GM12878 (cell line): ENCODE results near the gene GZMA. TPM values are rescaled to one million over a fixed set of nuclear protein-coding genes. Genes with fewer than 3 reads are reported as not detected.

Source experiments
- BHLHE40 ChIP-seq, 2 experiments: fragments of 450-650 bp in 1 of 2; IDR thresholded peaks; 2 replicates each; pipeline ENCODE4 v1.6.1; 2011 to 2017; ENCODE audit warnings: low read depth in 2 of 2, borderline replicate concordance in 1 of 2, improper control_type of control experiment in 1 of 2, low read length in 1 of 2, mild to moderate bottlenecking in 1 of 2
- CBX3 ChIP-seq: fragments of 200-600 bp; sonication (generic); IDR thresholded peaks from 2 replicates; pipeline ENCODE4 v1.6.1; 2016; ENCODE audit warnings: low read depth, borderline replicate concordance
- PML ChIP-seq: IDR thresholded peaks from 2 replicates; pipeline ENCODE4 v1.6.1; 2012; ENCODE audit warnings: low read length, inconsistent platforms
- SMAD1 ChIP-seq: fragments of 450-650 bp; IDR thresholded peaks from 2 replicates; pipeline ENCODE4 v1.6.1; 2018; ENCODE audit warnings: mild to moderate bottlenecking, low read depth; ENCODE audit not compliant: partially characterized antibody
- SMARCA5 ChIP-seq: fragments of 450-650 bp; IDR thresholded peaks from 2 replicates; pipeline ENCODE4 v1.6.1; 2017; ENCODE audit warnings: mild to moderate bottlenecking
- SP1 ChIP-seq: IDR thresholded peaks from one replicate; pipeline ENCODE4 v1.6.1; 2011; ENCODE audit warnings: low read depth, low read length
- SPI1 ChIP-seq: IDR thresholded peaks from 2 replicates; pipeline ENCODE4 v1.6.1; 2011; ENCODE audit warnings: low read depth, mild to moderate bottlenecking, low read length, moderate library complexity, borderline replicate concordance; ENCODE audit not compliant: insufficient read depth
- TAF1 ChIP-seq: IDR thresholded peaks from 2 replicates; pipeline ENCODE4 v1.6.1; 2011; ENCODE audit warnings: mild to moderate bottlenecking, low read depth, low read length, borderline replicate concordance
- polyA plus RNA-seq, 11 experiments: library from polyadenylated mRNA; depleted of rRNA in 4 of 11; unstranded in 6 of 11; stranded (reverse) in 5 of 11; fragments of >200 nt; fragmentation: Nextera tagmentation in 4 of 11; fragmentation: Illumina TruSeq in 1 of 11; extraction: Ambion mirVana in 4 of 11; extraction: Trizol in 1 of 11; gene quantifications; 1 replicate in 1 of 11; 2 replicates in 10 of 11; pipeline versions ENCODE4 v1.2.1 to v1.2.3, GENCODE V29; 2011 to 2016; ENCODE audit warnings: inconsistent platforms in 2 of 11, missing spikeins in 2 of 11, low read depth in 1 of 11
- total RNA-seq, 4 experiments: library from RNA; depleted of rRNA in 3 of 4; stranded (reverse); fragments of >200 nt in 3 of 4; fragmentation: Illumina TruSeq in 1 of 4; extraction: Trizol in 1 of 4; gene quantifications; 2 replicates each; pipeline versions ENCODE4 v1.2.1 to v1.2.3, GENCODE V29; 2013 to 2021
- TF ChIP-seq, protein P1 (sequence below): IDR thresholded peaks from 2 replicates; pipeline ENCODE4 v1.6.1; 2012; ENCODE audit warnings: improper control_type of control experiment, low read depth, low read length; ENCODE audit not compliant: insufficient replicate concordance
- TF ChIP-seq, protein P2 (sequence below), 3 experiments: IDR thresholded peaks in 2 of 3; conservative IDR thresholded peaks in 1 of 3; 2 replicates each; pipeline ENCODE4 v1.5.1; 2011; ENCODE audit warnings: low read depth in 3 of 3, low read length in 3 of 3, mild to moderate bottlenecking in 3 of 3, control low read depth in 2 of 3, moderate library complexity in 2 of 3, inconsistent platforms in 1 of 3, mixed read lengths in 1 of 3; ENCODE audit not compliant: control insufficient read depth in 2 of 3, insufficient read depth in 1 of 3; ENCODE audit errors: extremely low read depth in 1 of 3
- TF ChIP-seq, protein P3 (sequence below): fragments of 450-650 bp; conservative IDR thresholded peaks from 2 replicates; pipeline ENCODE4 v1.6.1; 2017; ENCODE audit warnings: mild to moderate bottlenecking, moderate library complexity
- TF ChIP-seq, protein P4 (sequence below): fragments of 450-650 bp; IDR thresholded peaks from 2 replicates; pipeline ENCODE4 v1.6.1; 2016; ENCODE audit warnings: mild to moderate bottlenecking, moderate library complexity, borderline replicate concordance

Gene GZMA
- total and polyA plus RNA-seq, 10 of the 15 experiments (the other 5 are each of a cell fraction or from before 2014, with no cell fraction given) = 0.18 TPM; not detected in 9

DNA sequence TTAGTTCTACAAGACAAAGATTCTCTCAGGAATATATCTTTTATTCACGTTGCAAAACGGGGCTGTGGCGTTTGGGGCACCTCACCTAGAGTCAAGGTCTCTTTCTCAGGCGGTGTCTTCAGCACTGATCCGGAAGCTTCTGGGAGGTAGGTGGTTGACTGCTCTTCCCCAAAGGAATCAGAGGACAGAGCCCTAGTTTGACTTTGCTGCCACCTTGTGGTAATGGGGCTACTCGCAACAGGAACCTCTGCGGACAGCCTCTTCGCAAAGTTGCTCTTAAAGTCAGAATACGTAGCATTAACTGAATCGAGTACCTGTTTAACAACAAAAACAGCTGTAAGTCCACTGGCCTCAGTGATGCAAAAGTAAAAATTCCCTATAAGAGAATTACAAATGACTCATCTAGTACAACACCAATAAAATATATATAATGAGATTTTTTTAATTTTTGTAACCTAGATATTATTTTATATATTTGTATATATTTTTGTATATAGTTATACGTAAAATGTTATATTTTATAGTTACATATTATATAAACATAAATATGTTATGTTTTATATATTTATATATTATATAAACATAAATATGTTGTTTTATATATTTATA, 44.2 kb downstream of the GZMA start (continued):
- TF ChIP-seq BHLHE40 (IDR thresholded peaks at IDR 0.05; ENCODE audit: borderline replicate concordance in 1 of 2, low read depth in 2 of 2, low read length in 1 of 2) = no peak
- TF ChIP-seq, protein P1, sequence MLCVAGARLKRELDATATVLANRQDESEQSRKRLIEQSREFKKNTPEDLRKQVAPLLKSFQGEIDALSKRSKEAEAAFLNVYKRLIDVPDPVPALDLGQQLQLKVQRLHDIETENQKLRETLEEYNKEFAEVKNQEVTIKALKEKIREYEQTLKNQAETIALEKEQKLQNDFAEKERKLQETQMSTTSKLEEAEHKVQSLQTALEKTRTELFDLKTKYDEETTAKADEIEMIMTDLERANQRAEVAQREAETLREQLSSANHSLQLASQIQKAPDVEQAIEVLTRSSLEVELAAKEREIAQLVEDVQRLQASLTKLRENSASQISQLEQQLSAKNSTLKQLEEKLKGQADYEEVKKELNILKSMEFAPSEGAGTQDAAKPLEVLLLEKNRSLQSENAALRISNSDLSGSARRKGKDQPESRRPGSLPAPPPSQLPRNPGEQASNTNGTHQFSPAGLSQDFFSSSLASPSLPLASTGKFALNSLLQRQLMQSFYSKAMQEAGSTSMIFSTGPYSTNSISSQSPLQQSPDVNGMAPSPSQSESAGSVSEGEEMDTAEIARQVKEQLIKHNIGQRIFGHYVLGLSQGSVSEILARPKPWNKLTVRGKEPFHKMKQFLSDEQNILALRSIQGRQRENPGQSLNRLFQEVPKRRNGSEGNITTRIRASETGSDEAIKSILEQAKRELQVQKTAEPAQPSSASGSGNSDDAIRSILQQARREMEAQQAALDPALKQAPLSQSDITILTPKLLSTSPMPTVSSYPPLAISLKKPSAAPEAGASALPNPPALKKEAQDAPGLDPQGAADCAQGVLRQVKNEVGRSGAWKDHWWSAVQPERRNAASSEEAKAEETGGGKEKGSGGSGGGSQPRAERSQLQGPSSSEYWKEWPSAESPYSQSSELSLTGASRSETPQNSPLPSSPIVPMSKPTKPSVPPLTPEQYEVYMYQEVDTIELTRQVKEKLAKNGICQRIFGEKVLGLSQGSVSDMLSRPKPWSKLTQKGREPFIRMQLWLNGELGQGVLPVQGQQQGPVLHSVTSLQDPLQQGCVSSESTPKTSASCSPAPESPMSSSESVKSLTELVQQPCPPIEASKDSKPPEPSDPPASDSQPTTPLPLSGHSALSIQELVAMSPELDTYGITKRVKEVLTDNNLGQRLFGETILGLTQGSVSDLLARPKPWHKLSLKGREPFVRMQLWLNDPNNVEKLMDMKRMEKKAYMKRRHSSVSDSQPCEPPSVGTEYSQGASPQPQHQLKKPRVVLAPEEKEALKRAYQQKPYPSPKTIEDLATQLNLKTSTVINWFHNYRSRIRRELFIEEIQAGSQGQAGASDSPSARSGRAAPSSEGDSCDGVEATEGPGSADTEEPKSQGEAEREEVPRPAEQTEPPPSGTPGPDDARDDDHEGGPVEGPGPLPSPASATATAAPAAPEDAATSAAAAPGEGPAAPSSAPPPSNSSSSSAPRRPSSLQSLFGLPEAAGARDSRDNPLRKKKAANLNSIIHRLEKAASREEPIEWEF = no peak
- no peak for TF ChIP-seq TAF1
- TF ChIP-seq PML = no peak
- no peak for TF ChIP-seq CBX3
- no peak for TF ChIP-seq SPI1
- TF ChIP-seq, protein P2, sequence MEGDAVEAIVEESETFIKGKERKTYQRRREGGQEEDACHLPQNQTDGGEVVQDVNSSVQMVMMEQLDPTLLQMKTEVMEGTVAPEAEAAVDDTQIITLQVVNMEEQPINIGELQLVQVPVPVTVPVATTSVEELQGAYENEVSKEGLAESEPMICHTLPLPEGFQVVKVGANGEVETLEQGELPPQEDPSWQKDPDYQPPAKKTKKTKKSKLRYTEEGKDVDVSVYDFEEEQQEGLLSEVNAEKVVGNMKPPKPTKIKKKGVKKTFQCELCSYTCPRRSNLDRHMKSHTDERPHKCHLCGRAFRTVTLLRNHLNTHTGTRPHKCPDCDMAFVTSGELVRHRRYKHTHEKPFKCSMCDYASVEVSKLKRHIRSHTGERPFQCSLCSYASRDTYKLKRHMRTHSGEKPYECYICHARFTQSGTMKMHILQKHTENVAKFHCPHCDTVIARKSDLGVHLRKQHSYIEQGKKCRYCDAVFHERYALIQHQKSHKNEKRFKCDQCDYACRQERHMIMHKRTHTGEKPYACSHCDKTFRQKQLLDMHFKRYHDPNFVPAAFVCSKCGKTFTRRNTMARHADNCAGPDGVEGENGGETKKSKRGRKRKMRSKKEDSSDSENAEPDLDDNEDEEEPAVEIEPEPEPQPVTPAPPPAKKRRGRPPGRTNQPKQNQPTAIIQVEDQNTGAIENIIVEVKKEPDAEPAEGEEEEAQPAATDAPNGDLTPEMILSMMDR (IDR thresholded peaks at IDR 0.05 in 2 of 3, conservative IDR thresholded peaks at IDR 0.05 in 1 of 3; ENCODE audit: control insufficient read depth in 2 of 3, extremely low read depth in 1 of 3, insufficient read depth in 1 of 3, low read depth in 3 of 3, low read length in 3 of 3) = peak; percentile 88 to 94 (median 92)
- TF ChIP-seq, protein P3, sequence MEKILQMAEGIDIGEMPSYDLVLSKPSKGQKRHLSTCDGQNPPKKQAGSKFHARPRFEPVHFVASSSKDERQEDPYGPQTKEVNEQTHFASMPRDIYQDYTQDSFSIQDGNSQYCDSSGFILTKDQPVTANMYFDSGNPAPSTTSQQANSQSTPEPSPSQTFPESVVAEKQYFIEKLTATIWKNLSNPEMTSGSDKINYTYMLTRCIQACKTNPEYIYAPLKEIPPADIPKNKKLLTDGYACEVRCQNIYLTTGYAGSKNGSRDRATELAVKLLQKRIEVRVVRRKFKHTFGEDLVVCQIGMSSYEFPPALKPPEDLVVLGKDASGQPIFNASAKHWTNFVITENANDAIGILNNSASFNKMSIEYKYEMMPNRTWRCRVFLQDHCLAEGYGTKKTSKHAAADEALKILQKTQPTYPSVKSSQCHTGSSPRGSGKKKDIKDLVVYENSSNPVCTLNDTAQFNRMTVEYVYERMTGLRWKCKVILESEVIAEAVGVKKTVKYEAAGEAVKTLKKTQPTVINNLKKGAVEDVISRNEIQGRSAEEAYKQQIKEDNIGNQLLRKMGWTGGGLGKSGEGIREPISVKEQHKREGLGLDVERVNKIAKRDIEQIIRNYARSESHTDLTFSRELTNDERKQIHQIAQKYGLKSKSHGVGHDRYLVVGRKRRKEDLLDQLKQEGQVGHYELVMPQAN = no peak
- TF ChIP-seq SP1 = no peak
- TF ChIP-seq, protein P4, sequence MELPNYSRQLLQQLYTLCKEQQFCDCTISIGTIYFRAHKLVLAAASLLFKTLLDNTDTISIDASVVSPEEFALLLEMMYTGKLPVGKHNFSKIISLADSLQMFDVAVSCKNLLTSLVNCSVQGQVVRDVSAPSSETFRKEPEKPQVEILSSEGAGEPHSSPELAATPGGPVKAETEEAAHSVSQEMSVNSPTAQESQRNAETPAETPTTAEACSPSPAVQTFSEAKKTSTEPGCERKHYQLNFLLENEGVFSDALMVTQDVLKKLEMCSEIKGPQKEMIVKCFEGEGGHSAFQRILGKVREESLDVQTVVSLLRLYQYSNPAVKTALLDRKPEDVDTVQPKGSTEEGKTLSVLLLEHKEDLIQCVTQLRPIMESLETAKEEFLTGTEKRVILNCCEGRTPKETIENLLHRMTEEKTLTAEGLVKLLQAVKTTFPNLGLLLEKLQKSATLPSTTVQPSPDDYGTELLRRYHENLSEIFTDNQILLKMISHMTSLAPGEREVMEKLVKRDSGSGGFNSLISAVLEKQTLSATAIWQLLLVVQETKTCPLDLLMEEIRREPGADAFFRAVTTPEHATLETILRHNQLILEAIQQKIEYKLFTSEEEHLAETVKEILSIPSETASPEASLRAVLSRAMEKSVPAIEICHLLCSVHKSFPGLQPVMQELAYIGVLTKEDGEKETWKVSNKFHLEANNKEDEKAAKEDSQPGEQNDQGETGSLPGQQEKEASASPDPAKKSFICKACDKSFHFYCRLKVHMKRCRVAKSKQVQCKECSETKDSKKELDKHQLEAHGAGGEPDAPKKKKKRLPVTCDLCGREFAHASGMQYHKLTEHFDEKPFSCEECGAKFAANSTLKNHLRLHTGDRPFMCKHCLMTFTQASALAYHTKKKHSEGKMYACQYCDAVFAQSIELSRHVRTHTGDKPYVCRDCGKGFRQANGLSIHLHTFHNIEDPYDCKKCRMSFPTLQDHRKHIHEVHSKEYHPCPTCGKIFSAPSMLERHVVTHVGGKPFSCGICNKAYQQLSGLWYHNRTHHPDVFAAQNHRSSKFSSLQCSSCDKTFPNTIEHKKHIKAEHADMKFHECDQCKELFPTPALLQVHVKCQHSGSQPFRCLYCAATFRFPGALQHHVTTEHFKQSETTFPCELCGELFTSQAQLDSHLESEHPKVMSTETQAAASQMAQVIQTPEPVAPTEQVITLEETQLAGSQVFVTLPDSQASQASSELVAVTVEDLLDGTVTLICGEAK = no peak
- 0 out of 2 replicates have a peak, but pooled peaks have one; percentile 36 for TF ChIP-seq SMARCA5
- no peak for TF ChIP-seq SMAD1
